GM21576 (cell line): ENCODE results near the gene ZNRF4.

Experiments used
- ATAC-seq: cut with Tn5 transposase; IDR thresholded peaks from one replicate; pipeline ENCODE4 v1.9.1; 2021; ENCODE audit warnings: mild to moderate bottlenecking, moderate library complexity; ENCODE audit not compliant: unreplicated experiment

Gene ZNRF4

GRCh38 chr19:5439452-5439851 is 15.8 kb upstream of the ZNRF4 start:
- no peak for ATAC-seq

GRCh38 chr19:5440299-5440698 is 14.9 kb upstream of the ZNRF4 start:
- ATAC-seq = no peak

GRCh38 chr19:5443723-5444122 is 11.5 kb upstream of the ZNRF4 start:
- no peak for ATAC-seq

- no peak for ATAC-seq
Observed at GRCh38 chr19:5444431-5444830, 10.8 kb upstream of the ZNRF4 start.

- no peak for ATAC-seq
Observed at GRCh38 chr19:5445071-5445470, 10.1 kb upstream of the ZNRF4 start.

- no peak for ATAC-seq
Observed at GRCh38 chr19:5445561-5446055, 9.6 kb upstream of the ZNRF4 start.

GRCh38 chr19:5447700-5448311 is 7.4 kb upstream of the ZNRF4 start:
- no peak for ATAC-seq

- ATAC-seq = no peak
Observed at GRCh38 chr19:5448374-5448773, 6.8 kb upstream of the ZNRF4 start.

- ATAC-seq = no peak
Observed at GRCh38 chr19:5450482-5451126, 4.6 kb upstream of the ZNRF4 start.

- no peak for ATAC-seq
Observed at GRCh38 chr19:5451494-5451893, 3.7 kb upstream of the ZNRF4 start.

GRCh38 chr19:5452594-5453565 is 2.3 kb upstream of the ZNRF4 start:
- no peak for ATAC-seq

- no peak for ATAC-seq
Observed at GRCh38 chr19:5454743-5455142, 474 bp upstream of the ZNRF4 start.

GRCh38 chr19:5456130-5456840 is 1.1 kb downstream of the ZNRF4 start:
- no peak for ATAC-seq

GRCh38 chr19:5456841-5457200 is 1.6 kb downstream of the ZNRF4 start:
- ATAC-seq = no peak

- ATAC-seq = no peak
Observed at GRCh38 chr19:5457709-5458108, 2.5 kb downstream of the ZNRF4 start.

GRCh38 chr19:5458420-5458819 is 3.2 kb downstream of the ZNRF4 start:
- ATAC-seq = no peak

GRCh38 chr19:5459360-5459759 is 4.1 kb downstream of the ZNRF4 start:
- ATAC-seq = no peak

GRCh38 chr19:5460748-5461147 is 5.5 kb downstream of the ZNRF4 start:
- ATAC-seq = no peak

- no peak for ATAC-seq
Observed at GRCh38 chr19:5463959-5464358, 8.7 kb downstream of the ZNRF4 start.

- no peak for ATAC-seq
Observed at GRCh38 chr19:5466072-5466471, 10.9 kb downstream of the ZNRF4 start.

- no peak for ATAC-seq
Observed at GRCh38 chr19:5466814-5467291, 11.6 kb downstream of the ZNRF4 start.
